Endothelial cell of umbilical vein (primary cell): ENCODE measurements around the gene GSN. TPM values are rescaled to one million over a fixed set of nuclear protein-coding genes. Genes with fewer than 3 reads are reported as not detected.

Experiments used
- BruUV-seq: library from RNA; stranded (reverse); fragments of 400-500 nt; replicated peaks from 2 replicates; lab custom pipeline; 2021; lab: Mats Ljungman, UMichigan
- CTCF ChIA-PET: fragments of 300-600, 350-600 bp; sonication (Branson Sonifier 250); formaldehyde crosslinking; loops from one replicate; lab custom pipeline; 2021; ENCODE audit warnings: antibody characterized with exemption, inconsistent platforms; lab: Charles Lee
- POLR2A ChIA-PET: fragments of 300-600, 350-600 bp; sonication (Branson Sonifier 250); formaldehyde crosslinking; loops from one replicate; lab custom pipeline; 2021; ENCODE audit warnings: antibody characterized with exemption, inconsistent platforms; lab: Charles Lee
- DNase-seq: peaks from one replicate; pipeline ENCODE4 v3.0.0-alpha.2; 2011; ENCODE audit warnings: low read depth, low spot score
- FAIRE-seq: peaks from 2 replicates; lab custom pipeline; 2011; peaks lifted over from hg19 to GRCh38; lab: Jason Lieb, UNC
- H2AFZ ChIP-seq: 2 replicates; pipeline ENCODE4 v1.6.0; 2012; ENCODE audit warnings: low read depth, low read length, control low read depth, inconsistent platforms
- H3K27ac ChIP-seq: 2 replicates; pipeline ENCODE4 v1.5.1; 2011; ENCODE audit warnings: low read depth, mild to moderate bottlenecking, control low read depth, low read length, moderate library complexity; ENCODE audit not compliant: insufficient read depth
- H3K27me3 ChIP-seq, 2 experiments: 2 replicates each; pipeline versions ENCODE4 v1.6.0 to v1.6.1; 2011; ENCODE audit warnings: low read length in 2 of 2, mixed read lengths in 1 of 2; ENCODE audit not compliant: control insufficient read depth in 2 of 2, insufficient read depth in 2 of 2
- H3K36me3 ChIP-seq, 2 experiments: 2 replicates in 1 of 2; 3 replicates in 1 of 2; pipeline ENCODE4 v1.5.1; 2011; ENCODE audit warnings: low read length in 2 of 2, mild to moderate bottlenecking in 1 of 2, moderate library complexity in 1 of 2; ENCODE audit not compliant: control insufficient read depth in 2 of 2, insufficient read depth in 2 of 2; ENCODE audit errors: extremely low read depth in 1 of 2
- H3K4me1 ChIP-seq: 3 replicates; pipeline ENCODE4 v1.5.1; 2011; ENCODE audit warnings: mild to moderate bottlenecking, low read length; ENCODE audit not compliant: control insufficient read depth, insufficient read depth; ENCODE audit errors: extremely low read depth
- H3K4me2 ChIP-seq: 2 replicates; pipeline ENCODE4 v1.6.1; 2011; ENCODE audit warnings: low read length, control low read depth, mixed read lengths; ENCODE audit not compliant: insufficient read depth
- H3K4me3 ChIP-seq, 3 experiments: fragments of 200-600 bp in 1 of 3; sonication (generic), shearing (Covaris generic) in 1 of 3; replicated peaks in 1 of 3; 2 replicates each; pipeline ENCODE4 v1.5.1; 2011 to 2016; ENCODE audit warnings: control low read depth in 3 of 3, low read length in 3 of 3, mild to moderate bottlenecking in 2 of 3, inconsistent platforms in 1 of 3, low read depth in 1 of 3, moderate library complexity in 1 of 3; ENCODE audit not compliant: insufficient read depth in 1 of 3
- H3K79me2 ChIP-seq: 2 replicates; pipeline ENCODE4 v1.6.0; 2012; ENCODE audit warnings: low read length, inconsistent platforms; ENCODE audit not compliant: control insufficient read depth, insufficient read depth
- H3K9ac ChIP-seq: replicated peaks from 2 replicates; pipeline ENCODE3; 2011; ENCODE audit warnings: low read length, control low read depth; ENCODE audit not compliant: insufficient read depth; ENCODE audit errors: extremely low read depth
- H3K9me1 ChIP-seq: replicated peaks from 3 replicates; pipeline ENCODE4 v1.6.0; 2011; ENCODE audit warnings: mild to moderate bottlenecking, low read length; ENCODE audit not compliant: control insufficient read depth, insufficient read depth; ENCODE audit errors: extremely low read depth
- H3K9me3 ChIP-seq: replicated peaks from 2 replicates; pipeline ENCODE4 v1.5.1; 2012; ENCODE audit warnings: low read length, inconsistent platforms; ENCODE audit not compliant: control insufficient read depth, insufficient read depth
- H4K20me1 ChIP-seq: replicated peaks from 2 replicates; pipeline ENCODE3; 2011; ENCODE audit warnings: mild to moderate bottlenecking, low read length; ENCODE audit not compliant: control insufficient read depth, insufficient read depth; ENCODE audit errors: extremely low read depth
- EZH2 ChIP-seq: IDR thresholded peaks from 2 replicates; pipeline ENCODE4 v1.6.1; 2012; ENCODE audit warnings: borderline replicate concordance, low read depth, mild to moderate bottlenecking, moderate library complexity, low read length, inconsistent platforms; ENCODE audit not compliant: severe bottlenecking
- FOS ChIP-seq: IDR thresholded peaks from 2 replicates; pipeline ENCODE4 v1.6.1; 2011; ENCODE audit warnings: mild to moderate bottlenecking, low read length, moderate library complexity, borderline replicate concordance; ENCODE audit not compliant: insufficient read depth
- JUN ChIP-seq: IDR thresholded peaks from 2 replicates; pipeline ENCODE4 v1.6.1; 2011; ENCODE audit warnings: borderline replicate concordance, low read depth; ENCODE audit not compliant: insufficient read length, insufficient read depth
- POLR2A ChIP-seq: IDR thresholded peaks from 2 replicates; pipeline ENCODE4 v1.6.1; 2012; ENCODE audit warnings: low read depth, mild to moderate bottlenecking, control low read depth, low read length
- POLR2AphosphoS5 ChIP-seq: IDR thresholded peaks from 2 replicates; pipeline ENCODE4 v1.6.1; 2012; ENCODE audit warnings: low read depth, mild to moderate bottlenecking, control low read depth, low read length, moderate library complexity; ENCODE audit not compliant: insufficient read depth
- dilution Hi-C: fragments of 300-500 bp; cut with MboI; formaldehyde crosslinking; loops from one replicate; pipeline ENCODE4 v1.15.0; 2019; ENCODE audit warnings: low sequenced_read_pairs; ENCODE audit not compliant: extremely low pct_ligation_motif_present
- intact Hi-C: fragments of 100-400 bp; cut with micrococcal nuclease; formaldehyde crosslinking; loops from one replicate; pipeline ENCODE4 v1.10.0; 2022
- polyA plus RNA-seq, 4 experiments: library from polyadenylated mRNA; depleted of rRNA in 3 of 4; stranded (reverse) in 3 of 4; unstranded in 1 of 4; fragments of >200 nt; gene quantifications; 2 replicates each; pipeline versions ENCODE4 v1.2.1 to v1.2.3, GENCODE V29; 2011 to 2012; ENCODE audit warnings: missing spikeins in 1 of 4
- total RNA-seq: library from RNA; stranded (reverse); gene quantifications from 2 replicates; pipeline ENCODE4 v1.2.3, GENCODE V29; 2021
- TF ChIP-seq, protein P1 (sequence below): IDR thresholded peaks from 2 replicates; pipeline ENCODE4 v1.6.1; 2011; ENCODE audit not compliant: insufficient read depth, insufficient read length

Gene GSN
- total and polyA plus RNA-seq, 2 donors (not counting 3 experiments of a cell fraction or from before 2014, with no cell fraction given): 130 to 232 TPM

DNA sequence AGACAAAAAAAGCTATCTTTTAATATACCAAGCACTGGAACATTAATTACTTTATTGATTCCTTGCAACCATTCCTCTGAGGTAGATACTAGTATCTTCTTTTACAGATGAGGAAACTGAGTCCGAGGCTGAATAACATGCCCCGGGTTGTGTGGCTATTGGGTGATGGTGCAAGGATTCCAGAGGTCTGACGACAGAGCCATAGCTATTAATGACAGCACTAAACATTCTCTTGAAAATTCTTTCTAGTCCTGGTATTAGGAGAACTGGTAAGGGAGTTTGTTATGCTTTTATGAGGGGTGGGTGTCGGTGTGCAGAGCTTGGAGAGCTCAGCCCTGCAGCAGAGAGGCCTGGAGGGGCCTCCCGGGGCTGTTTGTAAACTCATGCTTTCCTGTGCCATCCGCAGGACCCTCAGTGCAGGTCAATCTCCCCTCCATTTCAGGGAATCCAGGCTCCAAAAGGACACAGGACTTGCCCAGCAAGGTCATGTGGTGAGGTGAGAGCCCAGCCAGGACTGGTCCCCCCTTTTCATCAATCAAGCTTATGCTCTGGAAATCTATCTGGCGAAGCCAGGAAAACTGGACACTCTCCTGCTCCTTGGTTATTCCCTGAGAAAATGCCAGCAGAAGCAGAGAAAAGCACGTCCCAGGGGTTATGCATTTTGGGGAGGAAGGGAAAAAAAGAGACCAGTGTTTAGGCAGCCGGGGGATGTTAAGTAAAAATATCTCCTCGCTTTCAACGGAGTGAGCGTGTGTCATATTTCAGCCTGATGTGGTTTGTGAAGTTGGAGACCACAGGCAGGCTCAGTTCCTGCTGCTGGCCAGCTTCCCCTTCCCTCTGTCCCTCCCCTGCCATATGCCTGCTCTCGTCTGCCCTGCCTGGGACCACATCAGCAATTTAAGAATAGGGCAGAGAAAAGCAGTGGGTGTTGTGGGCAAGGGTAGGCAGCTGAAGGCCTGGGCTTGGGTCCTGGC is 3.7 kb downstream of the GSN start:
- dilution Hi-C loops (no loop called here), intact Hi-C loops (no loop called here)
- ChIA-PET POLR2A (no interaction called here), CTCF (interaction anchor here (0.9 to 1.9 kb wide), 5 partner anchors 12 to 105 kb away, joined by 3 to 8 read pairs (median 3); no protein-coding TSS in a partner anchor)
- Histone ChIP-seq H3K27me3 (no peaks in the 10 kb centered on the region), H3K36me3 (no peaks in the 10 kb centered on the region), H3K9ac (no peak overlapping the region), H4K20me1 (no peaks in the 10 kb centered on the region), H3K4me2 (no peak overlapping the region), H2AFZ (no peak overlapping the region), H3K9me3 (no peaks in the 10 kb centered on the region), H3K4me1 (peaks cover 16% of the 10 kb centered on the region), H3K4me3 (no peak overlapping the region), H3K27ac (no peak overlapping the region), H3K9me1 (no peaks in the 10 kb centered on the region), H3K79me2 (no peaks in the 10 kb centered on the region)
- DNase-seq (no peak), FAIRE-seq (no peak)
- no TSS peak for BruUV-seq
- no peak for TF ChIP-seq JUN
- no peak for TF ChIP-seq POLR2A
- TF ChIP-seq, protein P1, sequence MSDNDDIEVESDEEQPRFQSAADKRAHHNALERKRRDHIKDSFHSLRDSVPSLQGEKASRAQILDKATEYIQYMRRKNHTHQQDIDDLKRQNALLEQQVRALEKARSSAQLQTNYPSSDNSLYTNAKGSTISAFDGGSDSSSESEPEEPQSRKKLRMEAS: no peak
- TF ChIP-seq EZH2: no peak
- TF ChIP-seq POLR2AphosphoS5: no peak
- no peak for TF ChIP-seq FOS
